Activated CD8-positive, alpha-beta T cell treated with anti-CD3 and anti-CD28 coated beads for 36 hours (primary cell): ENCODE measurements around the gene KRTAP2-2. TPM values are rescaled to one million over a fixed set of nuclear protein-coding genes. Genes with fewer than 3 reads are reported as not detected.

Experiments used
- ATAC-seq: fragments of 200-7000 bp; cut with Tn5 transposase; one replicate; pipeline ENCODE4 v1.10.0; 2021; ENCODE audit warnings: mild to moderate bottlenecking, moderate library complexity
- CTCF ChIA-PET: fragments of 350-600 bp; sonication (Branson Sonifier 250); formaldehyde crosslinking; loops from one replicate; lab custom pipeline; 2021; ENCODE audit warnings: antibody characterized with exemption; lab: Charles Lee
- POLR2A ChIA-PET: fragments of 350-600 bp; sonication (Branson Sonifier 250); formaldehyde crosslinking; loops from one replicate; lab custom pipeline; 2021; ENCODE audit warnings: antibody characterized with exemption; lab: Charles Lee
- DNase-seq: peaks from one replicate; pipeline ENCODE4 v3.0.0-alpha.2; 2020
- H3K27ac Mint-ChIP-seq: one replicate; pipeline ENCODE4 v1.8.0; 2021; ENCODE audit warnings: mild to moderate bottlenecking, mixed read lengths
- H3K27me3 Mint-ChIP-seq: one replicate; pipeline ENCODE4 v1.8.0; 2021; ENCODE audit warnings: mixed read lengths
- H3K36me3 Mint-ChIP-seq: one replicate; pipeline ENCODE4 v1.8.0; 2021; ENCODE audit warnings: low read depth, mixed read lengths
- H3K4me1 Mint-ChIP-seq: one replicate; pipeline ENCODE4 v1.8.0; 2021; ENCODE audit warnings: low read depth, mixed read lengths
- H3K4me3 Mint-ChIP-seq: one replicate; pipeline ENCODE4 v1.8.0; 2021; ENCODE audit warnings: mild to moderate bottlenecking, moderate library complexity, mixed read lengths
- H3K9me3 Mint-ChIP-seq: one replicate; pipeline ENCODE4 v1.8.0; 2021; ENCODE audit warnings: mixed read lengths
- intact Hi-C: fragments of 100-400 bp; cut with micrococcal nuclease; formaldehyde crosslinking; loops from one replicate; pipeline ENCODE4 v1.10.0; 2022
- total RNA-seq, 2 experiments: library from RNA; stranded (reverse); gene quantifications; one replicate each; pipeline ENCODE4 v1.2.3, GENCODE V29; 2021
- TF ChIP-seq, protein P1 (sequence below): fragments of 200-600 bp; IDR thresholded peaks from one replicate; pipeline ENCODE4 v1.8.0; 2022; ENCODE audit warnings: antibody characterized with exemption, mild to moderate bottlenecking

KRTAP2-2 gene
- total RNA-seq, 2 experiments from 2014 or later: not detected

DNA sequence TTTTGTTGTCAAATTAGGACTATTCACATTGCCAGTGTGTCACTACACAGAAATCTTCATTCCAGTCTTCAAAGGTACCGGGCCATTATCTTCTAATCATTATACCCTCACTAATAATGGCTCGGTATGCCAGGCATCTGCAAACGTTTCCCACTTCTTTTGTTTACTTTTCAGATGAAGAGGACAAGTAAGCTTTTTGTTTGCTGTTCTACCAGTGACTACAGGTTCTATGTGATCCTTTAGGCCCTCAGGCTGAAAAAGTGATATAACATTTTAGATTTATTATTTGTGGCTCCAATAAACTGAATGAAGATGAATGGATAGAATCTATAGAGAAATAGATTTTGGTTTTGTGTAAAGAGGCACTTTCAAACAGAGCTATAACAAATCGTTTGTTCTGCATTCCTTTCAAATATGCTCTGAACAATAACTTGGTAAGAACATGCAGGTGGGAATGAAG, 45.7 kb downstream of the KRTAP2-2 start:
- ChIA-PET CTCF (no interaction called here), POLR2A (no interaction called here)
- H3K4me3 Mint-ChIP-seq: no peak overlapping the region
- TF ChIP-seq, protein P1, sequence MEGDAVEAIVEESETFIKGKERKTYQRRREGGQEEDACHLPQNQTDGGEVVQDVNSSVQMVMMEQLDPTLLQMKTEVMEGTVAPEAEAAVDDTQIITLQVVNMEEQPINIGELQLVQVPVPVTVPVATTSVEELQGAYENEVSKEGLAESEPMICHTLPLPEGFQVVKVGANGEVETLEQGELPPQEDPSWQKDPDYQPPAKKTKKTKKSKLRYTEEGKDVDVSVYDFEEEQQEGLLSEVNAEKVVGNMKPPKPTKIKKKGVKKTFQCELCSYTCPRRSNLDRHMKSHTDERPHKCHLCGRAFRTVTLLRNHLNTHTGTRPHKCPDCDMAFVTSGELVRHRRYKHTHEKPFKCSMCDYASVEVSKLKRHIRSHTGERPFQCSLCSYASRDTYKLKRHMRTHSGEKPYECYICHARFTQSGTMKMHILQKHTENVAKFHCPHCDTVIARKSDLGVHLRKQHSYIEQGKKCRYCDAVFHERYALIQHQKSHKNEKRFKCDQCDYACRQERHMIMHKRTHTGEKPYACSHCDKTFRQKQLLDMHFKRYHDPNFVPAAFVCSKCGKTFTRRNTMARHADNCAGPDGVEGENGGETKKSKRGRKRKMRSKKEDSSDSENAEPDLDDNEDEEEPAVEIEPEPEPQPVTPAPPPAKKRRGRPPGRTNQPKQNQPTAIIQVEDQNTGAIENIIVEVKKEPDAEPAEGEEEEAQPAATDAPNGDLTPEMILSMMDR: no peak
- no peaks in the 10 kb centered on the region for H3K9me3 Mint-ChIP-seq
- no peaks in the 10 kb centered on the region for H3K4me1 Mint-ChIP-seq
- no peaks in the 10 kb centered on the region for H3K27me3 Mint-ChIP-seq
- H3K36me3 Mint-ChIP-seq: no peaks in the 10 kb centered on the region
- intact Hi-C loops: no loop called here
- no peak for DNase-seq
- ATAC-seq: no peak
- H3K27ac Mint-ChIP-seq: no peak overlapping the region

DNA sequence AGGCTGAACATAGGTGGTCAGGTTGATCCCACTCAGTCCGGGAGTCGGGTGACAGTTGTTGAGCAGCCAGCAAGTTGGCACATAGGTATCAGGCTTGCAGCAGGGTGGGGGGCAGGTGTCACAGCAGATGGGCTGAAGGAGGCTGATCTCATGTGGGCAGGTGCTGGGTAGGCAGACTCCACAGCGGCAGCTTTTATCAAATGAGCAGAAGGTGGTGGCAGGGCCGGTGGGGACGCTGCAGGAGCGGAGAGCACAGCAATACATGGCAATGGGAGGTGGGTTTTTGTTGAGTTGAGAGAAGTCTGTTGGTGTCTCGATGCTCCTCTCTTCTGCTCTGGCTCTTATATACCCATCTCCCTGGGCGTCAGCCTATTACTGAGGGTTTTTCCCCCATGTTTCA, 46.2 kb downstream of the KRTAP2-2 start, which contains the start of gene KRTAP3-1:
TSS of gene KRTAP3-1 (minus strand) at position 318 of the 400 bp plus-strand sequence. CDS start at position 264, 54 bp downstream.
- no peaks in the 10 kb centered on the region for H3K36me3 Mint-ChIP-seq
- no peaks in the 10 kb centered on the region for H3K4me1 Mint-ChIP-seq
- intact Hi-C loops: no loop called here
- ChIA-PET CTCF (no interaction called here), POLR2A (no interaction called here)
- TF ChIP-seq, protein P1: no peak
- H3K27ac Mint-ChIP-seq: no peak within 1 kb of the TSS
- DNase-seq (no peak), ATAC-seq (no peak)
- no peak within 1 kb of the TSS for H3K4me3 Mint-ChIP-seq
- H3K9me3 Mint-ChIP-seq: no peaks in the 10 kb centered on the region
- no peaks in the 10 kb centered on the region for H3K27me3 Mint-ChIP-seq

Other genes starting within 250 kb of the KRTAP2-2 start
- gene KRT10, start 232.6 kb downstream of the KRTAP2-2 start, total RNA-seq: 10 to 100 TPM; 26.9 to 31.3 TPM
- gene KRT12, start 188.0 kb downstream of the KRTAP2-2 start, total RNA-seq: not detected
- gene KRT20, start 170.0 kb downstream of the KRTAP2-2 start, total RNA-seq: not detected
- not detected for gene KRT23, start 117.6 kb downstream of the KRTAP2-2 start, total RNA-seq
- not detected for gene KRT39, start 88.3 kb downstream of the KRTAP2-2 start, total RNA-seq
- not detected for gene KRT40, start 70.9 kb downstream of the KRTAP2-2 start, total RNA-seq
- gene KRTAP3-3, start 61.1 kb downstream of the KRTAP2-2 start, total RNA-seq: not detected
- gene KRTAP3-2, start 55.3 kb downstream of the KRTAP2-2 start, total RNA-seq: not detected
- not detected for gene KRTAP3-1, start 46.1 kb downstream of the KRTAP2-2 start, total RNA-seq
- not detected for gene KRTAP1-5, start 28.0 kb downstream of the KRTAP2-2 start, total RNA-seq
- not detected for gene KRTAP1-4, start 25.0 kb downstream of the KRTAP2-2 start, total RNA-seq
- gene KRTAP1-3, start 20.4 kb downstream of the KRTAP2-2 start, total RNA-seq: not detected
- not detected for gene KRTAP1-1, start 13.8 kb downstream of the KRTAP2-2 start, total RNA-seq
- not detected for gene KRTAP2-1, start 7.9 kb downstream of the KRTAP2-2 start, total RNA-seq
- not detected for gene KRTAP2-3, start 4.9 kb upstream of the KRTAP2-2 start, total RNA-seq
- gene KRTAP2-4, start 10.6 kb upstream of the KRTAP2-2 start, total RNA-seq: not detected
- gene KRTAP4-7, start 28.9 kb upstream of the KRTAP2-2 start, total RNA-seq: not detected
- gene KRTAP4-8, start 42.9 kb upstream of the KRTAP2-2 start, total RNA-seq: not detected
- not detected for gene KRTAP4-16, start 47.0 kb upstream of the KRTAP2-2 start, total RNA-seq
- not detected for gene KRTAP4-9, start 50.2 kb upstream of the KRTAP2-2 start, total RNA-seq
- gene KRTAP4-11, start 63.1 kb upstream of the KRTAP2-2 start, total RNA-seq: not detected
- gene KRTAP4-12, start 69.0 kb upstream of the KRTAP2-2 start, total RNA-seq: not detected
- gene KRTAP4-6, start 85.3 kb upstream of the KRTAP2-2 start, total RNA-seq: not detected
- not detected for gene KRTAP4-5, start 94.6 kb upstream of the KRTAP2-2 start, total RNA-seq
- gene KRTAP4-4, start 105.5 kb upstream of the KRTAP2-2 start, total RNA-seq: not detected
- not detected for gene KRTAP4-3, start 113.0 kb upstream of the KRTAP2-2 start, total RNA-seq
- not detected for gene KRTAP4-2, start 123.0 kb upstream of the KRTAP2-2 start, total RNA-seq
- not detected for gene KRTAP4-1, start 129.7 kb upstream of the KRTAP2-2 start, total RNA-seq
- gene KRTAP9-1, start 134.7 kb upstream of the KRTAP2-2 start, total RNA-seq: not detected
- not detected for gene KRTAP9-2, start 171.4 kb upstream of the KRTAP2-2 start, total RNA-seq
- gene KRTAP9-3, start 177.2 kb upstream of the KRTAP2-2 start, total RNA-seq: not detected
- gene KRTAP9-8, start 182.8 kb upstream of the KRTAP2-2 start, total RNA-seq: not detected
- not detected for gene KRTAP9-4, start 194.5 kb upstream of the KRTAP2-2 start, total RNA-seq
- not detected for gene KRTAP9-9, start 200.2 kb upstream of the KRTAP2-2 start, total RNA-seq
- not detected for gene KRTAP9-6, start 210.1 kb upstream of the KRTAP2-2 start, total RNA-seq
- gene KRTAP9-7, start 220.5 kb upstream of the KRTAP2-2 start, total RNA-seq: not detected
- not detected for gene KRTAP29-1, start 247.6 kb upstream of the KRTAP2-2 start, total RNA-seq